HG03457 (cell line): ENCODE data around the gene ITGB5.
"Not testable (repeated sequence)": the region's sequence is repeated elsewhere in the genome, so short reads cannot be mapped to it uniquely, and the experiment has no call there.

Source experiments
- ATAC-seq: cut with Tn5 transposase; IDR thresholded peaks from one replicate; pipeline ENCODE4 v1.9.1; 2021; ENCODE audit warnings: moderate number of reproducible peaks; ENCODE audit not compliant: unreplicated experiment

The ITGB5 gene

DNA sequence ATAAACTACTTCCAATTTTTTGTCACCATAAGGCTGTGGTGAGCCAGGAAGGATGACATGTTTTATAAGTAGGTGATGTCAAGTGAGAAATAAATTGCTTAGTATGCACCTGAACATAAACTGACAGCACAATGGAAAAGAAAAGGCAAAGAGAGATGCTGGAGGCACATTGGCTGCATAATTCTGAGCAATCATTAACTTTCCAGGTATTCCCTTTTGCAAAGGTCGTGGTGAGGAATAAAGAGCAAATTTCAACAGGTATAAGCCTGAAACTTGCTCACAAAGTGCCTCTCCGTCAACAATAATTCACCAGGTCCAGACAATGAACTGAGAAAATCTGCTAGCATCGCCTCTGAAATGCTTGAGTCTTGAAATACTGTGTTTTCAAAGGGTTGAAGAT, 48.2 kb downstream of the ITGB5 start:
- ATAC-seq = no peak

DNA sequence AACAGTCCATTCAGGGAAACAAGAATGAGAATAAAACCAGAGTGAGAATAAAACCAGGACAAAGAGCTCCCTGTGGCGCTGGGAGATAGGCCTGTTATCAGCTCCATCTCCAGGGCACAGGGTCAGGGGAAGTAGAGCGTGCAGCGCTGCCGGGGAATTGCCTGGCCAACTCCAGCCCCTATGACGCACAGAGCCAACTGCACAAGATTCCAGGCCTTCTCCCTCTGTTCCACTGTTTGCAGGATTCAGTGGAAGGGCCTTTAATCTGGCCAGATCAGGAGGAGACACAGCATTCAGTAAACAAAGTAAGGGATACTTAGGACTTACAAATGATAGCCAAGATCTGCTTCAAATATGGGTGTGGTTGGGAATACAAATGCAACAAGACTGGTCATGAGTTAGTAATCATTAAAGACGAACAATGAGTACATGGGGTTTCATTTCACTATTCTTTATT, 49.4 kb downstream of the ITGB5 start:
- no peak for ATAC-seq

GRCh38 chr3:124837065-124837464, 50.1 kb downstream of the ITGB5 start:
- ATAC-seq = no peak

GRCh38 chr3:124836448-124836847, 50.7 kb downstream of the ITGB5 start:
- no peak for ATAC-seq

- peak; percentile 86 for ATAC-seq
Observed at GRCh38 chr3:124834723-124835718, 52.1 kb downstream of the ITGB5 start.

DNA sequence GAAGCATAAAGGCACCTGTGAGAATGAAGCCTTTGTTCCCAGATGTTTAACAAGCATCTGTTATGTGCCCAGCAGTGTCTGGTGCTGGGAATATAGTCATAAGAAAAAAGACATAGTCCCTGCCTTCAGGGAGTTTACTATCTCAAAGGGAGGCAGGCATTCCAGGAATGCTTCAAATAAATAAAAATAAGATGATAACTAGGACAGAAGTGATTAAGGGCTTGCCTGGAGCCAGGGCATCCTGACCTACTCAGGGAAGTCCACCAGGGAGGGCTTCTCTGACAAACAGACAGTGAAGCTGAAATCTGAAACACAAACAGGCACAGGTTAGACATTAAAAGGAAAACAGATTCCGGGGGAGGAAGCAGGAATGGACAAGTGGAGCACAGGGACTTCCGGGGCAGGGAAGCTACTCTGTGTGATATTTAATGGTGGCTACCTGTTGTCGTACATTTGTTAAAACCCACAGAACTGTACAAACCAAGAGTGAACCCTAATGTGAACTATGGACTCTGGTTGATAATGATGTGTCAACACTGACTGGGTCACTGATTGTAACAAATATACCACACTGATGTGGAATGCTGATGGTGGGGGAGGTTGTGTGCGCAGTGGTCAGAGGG, 53.3 kb downstream of the ITGB5 start:
- ATAC-seq = no peak

DNA sequence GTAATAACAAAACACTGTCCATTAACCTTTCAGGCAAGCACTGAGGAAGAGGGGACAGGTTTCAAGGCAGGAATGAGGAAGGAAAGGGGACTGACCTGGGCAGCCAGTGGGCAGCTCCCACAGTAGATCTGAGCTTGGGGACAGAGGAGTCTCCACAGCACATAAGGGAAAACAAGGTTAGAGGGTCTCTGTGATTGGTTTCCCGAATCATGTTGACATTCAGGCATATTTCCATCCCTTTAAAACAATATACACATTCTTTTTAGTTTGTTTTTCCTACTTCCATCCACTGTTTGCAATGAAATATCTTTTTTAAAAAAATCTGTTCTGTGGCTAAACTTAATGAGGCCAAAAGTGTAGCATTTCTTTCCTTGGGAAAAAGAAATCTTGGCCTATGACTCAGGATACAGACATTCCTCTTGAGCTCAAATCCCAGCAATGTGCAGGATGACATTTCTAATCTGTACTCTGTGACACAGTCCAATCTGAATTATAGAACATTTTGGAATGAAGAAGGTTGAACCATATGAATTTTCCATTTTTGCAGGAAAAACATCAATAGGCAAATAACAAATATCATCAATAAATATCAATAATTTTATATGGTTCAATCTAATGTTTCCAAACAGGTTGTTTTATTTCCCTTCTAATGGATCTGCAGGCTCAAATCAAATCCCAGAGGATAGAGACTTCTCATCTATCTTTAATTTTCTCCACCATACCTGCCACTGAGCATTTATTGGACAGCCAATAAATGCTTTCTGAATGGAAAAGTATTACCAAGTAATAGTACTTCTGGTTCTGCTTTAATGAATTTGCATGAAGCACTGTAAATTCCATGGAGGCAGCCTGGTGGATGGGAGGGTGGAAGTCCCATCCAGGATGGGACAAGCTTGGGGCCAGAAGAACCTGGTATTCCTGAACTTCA, 54.1 kb downstream of the ITGB5 start:
- ATAC-seq = no peak

DNA sequence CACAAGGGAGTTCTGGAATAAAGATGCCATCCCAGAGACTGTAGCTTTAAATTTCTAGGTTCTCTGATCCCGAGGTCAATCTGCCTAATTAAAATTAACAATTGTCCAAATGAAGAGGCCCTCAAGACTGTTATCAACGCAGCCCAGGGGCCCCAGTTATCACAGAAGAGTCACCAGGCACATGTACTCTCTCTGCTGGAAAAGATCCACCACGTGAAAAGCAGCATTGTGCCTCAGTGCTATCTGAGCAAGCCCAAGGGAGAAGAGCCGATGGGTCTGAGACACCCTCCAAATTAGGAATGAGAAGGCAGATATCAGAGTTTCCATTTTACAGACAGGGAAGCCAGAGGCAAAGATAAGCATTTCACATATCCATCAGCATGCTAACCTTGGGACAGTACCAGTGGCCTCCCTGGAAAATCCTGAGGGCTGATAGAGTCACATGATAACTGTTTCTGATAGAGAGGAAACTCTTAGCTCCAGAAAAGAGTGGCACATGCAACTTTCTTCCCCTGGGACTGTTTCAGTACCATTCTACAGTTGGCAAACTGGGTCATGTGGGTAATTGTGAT, 55.5 kb downstream of the ITGB5 start:
- ATAC-seq = no peak

DNA sequence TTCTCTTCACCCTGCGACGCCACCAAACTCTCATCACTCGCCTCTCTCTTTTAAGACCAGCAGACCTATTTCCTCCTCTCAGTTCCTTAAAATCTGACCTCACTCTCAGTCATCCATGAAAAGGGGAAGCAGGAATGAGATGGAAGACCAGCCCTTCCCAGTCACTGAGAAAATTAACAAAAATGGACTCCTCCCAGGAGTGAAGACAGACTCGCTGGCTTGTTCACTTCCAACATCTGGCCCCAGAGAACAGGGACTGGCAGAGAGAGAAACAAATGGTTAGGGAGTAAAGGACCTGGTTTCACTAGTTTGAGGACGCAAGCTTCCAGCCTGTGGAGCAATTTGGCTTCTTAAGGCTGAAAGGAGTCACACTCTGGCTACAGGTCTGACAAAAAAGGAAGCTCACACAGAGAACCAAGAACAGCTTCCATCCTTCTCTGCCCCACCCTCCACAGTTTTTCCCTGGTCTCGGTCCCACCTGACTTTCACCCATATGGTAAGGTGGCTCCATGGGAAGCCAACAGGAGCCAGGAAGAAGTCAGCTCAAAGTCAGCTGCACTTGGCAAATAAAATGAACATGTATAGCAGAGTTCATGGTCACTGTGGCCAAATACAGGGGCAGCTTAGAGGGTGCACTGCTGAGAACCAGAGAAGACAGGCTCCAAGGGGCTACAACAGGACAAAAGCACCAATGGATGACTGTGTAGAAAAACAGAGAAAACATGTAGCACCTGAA, 57.2 kb downstream of the ITGB5 start:
- ATAC-seq = no peak

DNA sequence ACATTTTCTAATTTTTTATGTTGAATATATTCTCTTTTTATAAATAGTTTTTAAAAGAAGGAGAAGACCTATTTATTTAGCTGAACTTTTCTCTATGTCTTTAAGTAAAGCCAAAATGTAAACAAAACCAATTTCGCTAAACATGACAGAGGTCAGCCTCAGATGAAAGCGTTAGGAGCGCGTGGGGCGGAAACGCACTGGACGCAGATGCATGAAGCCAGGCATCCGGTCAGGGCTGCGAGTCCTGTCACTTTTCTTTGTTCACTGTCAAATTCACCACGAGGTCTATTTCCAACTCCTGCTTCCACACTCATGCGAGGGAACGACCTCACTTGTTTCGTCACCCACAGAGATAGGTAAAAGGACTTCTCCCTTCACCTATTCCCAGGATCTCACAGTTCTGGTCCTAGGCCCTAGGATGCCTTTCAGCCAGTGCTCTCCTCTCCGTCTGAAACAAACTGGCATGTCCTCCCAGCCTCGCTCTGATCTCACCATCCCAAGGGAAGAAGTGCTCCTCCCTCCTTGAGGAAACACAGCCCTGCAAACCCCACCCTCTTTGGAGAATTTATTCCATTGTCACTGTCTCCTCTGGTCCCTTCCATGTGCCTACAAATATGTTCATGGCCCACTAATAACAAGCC, 57.9 kb downstream of the ITGB5 start:
- no peak for ATAC-seq

- ATAC-seq = not testable (repeated sequence)
Observed at GRCh38 chr3:124827476-124828206, 59.5 kb downstream of the ITGB5 start.

GRCh38 chr3:124826703-124827102, 60.5 kb downstream of the ITGB5 start:
- ATAC-seq = no peak

DNA sequence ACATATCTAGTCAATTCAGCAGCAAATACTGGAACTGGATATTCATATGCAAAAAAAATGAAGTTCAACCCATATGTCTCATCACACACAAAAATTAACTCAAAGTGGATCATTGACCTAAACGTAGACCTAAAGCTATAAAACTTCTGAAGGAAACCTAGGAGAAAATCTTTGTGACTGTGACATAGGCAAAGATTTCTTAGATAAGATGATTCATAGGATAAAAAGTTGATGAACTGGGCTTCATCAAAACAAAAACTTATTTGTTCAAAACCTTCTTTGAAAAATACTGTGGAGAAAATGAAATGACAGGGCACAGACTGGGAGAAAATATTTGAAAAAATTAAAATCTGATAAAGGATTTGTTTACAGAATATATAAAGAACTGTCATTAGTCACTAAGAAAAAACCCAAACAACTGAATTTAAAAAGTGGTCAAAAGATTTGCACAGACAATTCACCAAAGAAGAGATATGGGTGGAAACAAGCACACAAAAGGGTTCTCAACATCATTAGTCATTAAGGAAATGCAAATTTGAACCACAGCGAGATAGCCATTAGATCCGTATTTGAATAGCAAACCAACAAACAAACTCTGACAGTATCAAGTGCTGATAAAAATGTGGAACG, 62.8 kb downstream of the ITGB5 start:
- ATAC-seq = no peak

GRCh38 chr3:124823648-124824047, 63.5 kb downstream of the ITGB5 start:
- no peak for ATAC-seq

- ATAC-seq = no peak
Observed at GRCh38 chr3:124823206-124823605, 64.0 kb downstream of the ITGB5 start.

GRCh38 chr3:124821356-124821755, 65.8 kb downstream of the ITGB5 start:
- ATAC-seq = no peak

DNA sequence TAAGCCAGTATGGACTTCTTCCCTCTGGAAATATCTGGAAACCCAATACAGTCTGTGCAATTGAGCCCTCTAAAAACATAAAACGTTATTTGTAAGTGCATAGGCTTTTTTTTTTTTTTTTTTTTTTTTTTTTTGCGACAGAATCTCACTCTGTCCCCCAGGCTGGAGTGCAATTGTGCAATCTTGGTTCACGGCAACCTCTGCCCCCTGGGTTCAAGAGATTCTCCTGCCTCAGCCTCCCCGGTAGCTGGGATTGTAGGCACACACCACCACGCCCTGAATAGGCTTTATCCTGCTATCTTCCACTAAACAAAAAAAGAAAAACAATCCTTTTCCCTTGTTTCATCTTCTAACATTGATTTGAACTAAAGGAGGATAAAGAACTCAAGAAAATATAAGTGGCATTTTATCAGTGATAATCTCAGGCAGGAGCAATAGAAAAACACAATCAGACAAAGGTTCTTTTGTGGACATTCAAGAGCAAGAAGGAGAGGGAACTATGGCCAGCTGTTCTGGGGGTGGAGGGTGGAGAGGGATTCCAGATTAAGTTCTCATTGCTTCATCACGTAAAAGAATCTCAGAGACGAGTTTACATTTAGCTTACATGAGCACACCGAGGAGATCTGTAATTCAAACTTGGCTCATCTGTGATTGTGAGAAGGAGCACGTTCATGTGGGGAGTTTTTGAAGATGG, 68.6 kb downstream of the ITGB5 start:
- ATAC-seq = no peak

GRCh38 chr3:124817079-124817478, 70.1 kb downstream of the ITGB5 start:
- ATAC-seq = no peak
